HG02642 (cell line): ENCODE results near the gene PLCB4.

ENCODE experiments used
- ATAC-seq: cut with Tn5 transposase; IDR thresholded peaks from one replicate; pipeline ENCODE4 v1.9.1; 2021; ENCODE audit warnings: mild to moderate bottlenecking; ENCODE audit not compliant: unreplicated experiment, poor library complexity

PLCB4 gene

GRCh38 chr20:9460518-9460917, 391.6 kb downstream of the PLCB4 start:
- no peak for ATAC-seq

- ATAC-seq = no peak
These were observed 399.1 kb downstream of the PLCB4 start for GRCh38 chr20:9467995-9468394.

GRCh38 chr20:9474835-9475415, 406.0 kb downstream of the PLCB4 start:
- no peak for ATAC-seq

GRCh38 chr20:9475456-9475855, 406.6 kb downstream of the PLCB4 start:
- no peak for ATAC-seq

- no peak for ATAC-seq
These were observed 407.3 kb downstream of the PLCB4 start for GRCh38 chr20:9476174-9476573.

- ATAC-seq = no peak
These were observed 407.8 kb downstream of the PLCB4 start for GRCh38 chr20:9476637-9477036.

GRCh38 chr20:9478771-9479170, 409.9 kb downstream of the PLCB4 start:
- ATAC-seq = no peak

- no peak for ATAC-seq
These were observed 411.2 kb downstream of the PLCB4 start for GRCh38 chr20:9480066-9480465.

- ATAC-seq = no peak
These were observed 413.3 kb downstream of the PLCB4 start for GRCh38 chr20:9482180-9482579.

- ATAC-seq = no peak
These were observed 414.2 kb downstream of the PLCB4 start for GRCh38 chr20:9483131-9483530.

- no peak for ATAC-seq
These were observed 416.9 kb downstream of the PLCB4 start for GRCh38 chr20:9485614-9486340.

GRCh38 chr20:9487231-9487630, 418.3 kb downstream of the PLCB4 start:
- ATAC-seq = no peak

- no peak for ATAC-seq
These were observed 419.2 kb downstream of the PLCB4 start for GRCh38 chr20:9488063-9488462.

GRCh38 chr20:9490161-9490560, 421.3 kb downstream of the PLCB4 start:
- no peak for ATAC-seq

GRCh38 chr20:9490631-9491030, 421.7 kb downstream of the PLCB4 start:
- ATAC-seq = no peak

- ATAC-seq = no peak
These were observed 422.4 kb downstream of the PLCB4 start for GRCh38 chr20:9491324-9491723.

GRCh38 chr20:9492067-9492466, 423.2 kb downstream of the PLCB4 start:
- no peak for ATAC-seq

- no peak for ATAC-seq
These were observed 424.9 kb downstream of the PLCB4 start for GRCh38 chr20:9493803-9494202.

- no peak for ATAC-seq
These were observed 426.8 kb downstream of the PLCB4 start for GRCh38 chr20:9495701-9496100.

GRCh38 chr20:9496155-9496554, 427.3 kb downstream of the PLCB4 start:
- ATAC-seq = no peak

GRCh38 chr20:9498322-9498721, 429.4 kb downstream of the PLCB4 start:
- ATAC-seq = no peak
